Stimulated activated CD4-positive, alpha-beta T cell treated with anti-CD3 and anti-CD28 coated beads, Interleukin-1b, Interleukin-23, amount 100 ng/mL, for 48 hours (primary cell): ENCODE measurements around the gene ASTN2.

Experiments
- DNase-seq: peaks from one replicate; pipeline ENCODE4 v3.0.0-alpha.2; 2020

ASTN2 gene

DNA sequence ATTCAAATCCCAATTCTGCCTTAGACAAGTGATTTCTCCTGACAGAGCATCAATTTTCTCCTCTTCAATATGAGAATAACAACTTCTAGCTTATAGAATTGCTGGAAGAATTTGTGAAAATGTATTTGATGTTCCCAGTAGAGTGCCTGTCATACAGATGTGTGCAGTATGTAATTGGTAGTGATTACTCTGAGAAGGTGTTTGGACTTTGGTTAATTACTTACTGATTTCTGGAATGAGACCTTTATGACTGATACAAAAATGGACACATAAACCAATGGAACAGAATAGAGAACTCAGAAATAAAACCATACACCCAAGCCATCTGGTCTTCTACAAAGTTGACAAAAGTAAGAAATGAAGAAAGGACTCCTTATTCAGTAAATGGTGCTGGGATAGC lies 829.7 kb downstream of the ASTN2 start:
- no peak for DNase-seq

DNA sequence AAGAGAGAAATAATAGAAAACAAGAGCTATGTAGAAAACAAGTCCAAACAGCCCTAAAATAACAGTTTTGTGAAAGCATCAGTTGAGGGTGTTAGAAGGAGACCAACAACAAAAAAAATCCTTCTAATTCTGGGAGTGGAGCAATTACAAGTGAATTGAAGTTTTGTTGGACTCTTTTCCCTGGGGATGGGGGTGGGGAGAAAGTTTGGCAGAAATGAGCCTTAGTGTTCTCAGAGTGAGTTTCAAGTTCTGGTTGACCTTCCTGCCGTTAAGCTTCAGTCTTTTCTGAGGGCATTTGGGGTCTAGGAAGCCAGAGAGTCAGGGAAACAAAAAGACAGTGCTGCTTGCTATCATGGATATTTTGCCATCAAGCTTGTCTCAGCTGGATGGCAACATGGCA lies 834.0 kb downstream of the ASTN2 start:
- no peak for DNase-seq

DNA sequence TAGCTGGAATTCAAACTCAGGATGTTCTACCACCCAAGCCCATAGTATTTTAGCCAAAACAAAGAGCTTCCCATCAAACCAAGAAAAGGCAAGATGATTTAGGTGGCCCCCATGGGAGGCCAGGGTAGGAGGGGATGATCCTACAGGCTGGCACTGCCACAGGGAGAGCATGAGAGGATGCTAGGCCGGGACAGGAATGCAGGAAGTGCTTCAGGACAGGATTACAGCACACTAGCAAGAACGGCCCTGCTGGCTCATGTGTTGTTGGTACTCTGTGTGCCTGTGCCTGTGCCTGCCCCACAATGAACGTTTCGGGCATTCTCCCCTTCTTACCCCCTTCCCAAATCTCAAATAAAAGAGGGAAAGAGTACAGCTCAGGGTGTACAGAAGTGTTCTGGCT lies 838.5 kb downstream of the ASTN2 start:
- DNase-seq: no peak

DNA sequence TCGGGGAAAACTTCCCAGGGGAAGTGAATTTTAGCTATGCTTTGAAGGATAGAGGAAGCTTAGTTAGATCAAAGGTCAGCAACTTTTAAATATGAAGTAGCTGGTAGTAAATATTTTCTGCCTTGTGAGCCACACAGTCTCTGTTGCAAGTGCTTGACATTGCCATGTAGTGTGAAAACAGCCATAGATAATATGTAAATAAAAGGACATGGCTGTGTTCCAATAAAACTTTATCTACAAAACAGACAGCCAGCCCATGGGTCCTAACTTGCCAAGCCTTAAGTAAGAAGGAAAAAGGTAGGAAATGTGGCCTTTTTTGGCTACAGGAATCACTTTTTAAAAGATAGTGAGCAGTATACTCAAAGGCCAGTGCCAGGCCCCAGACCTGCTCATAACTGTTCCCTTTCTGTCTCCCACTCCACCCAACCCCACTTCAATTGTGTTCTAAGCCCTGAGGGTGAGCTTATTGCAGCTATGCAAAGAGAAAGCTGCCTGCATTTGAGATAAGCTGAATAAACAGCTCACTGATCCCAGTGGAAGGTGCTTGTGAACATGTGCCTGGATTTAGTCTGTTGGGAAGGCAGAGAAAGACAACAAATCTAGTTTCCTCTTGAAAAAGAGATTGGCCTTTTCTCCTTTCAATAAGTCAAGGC lies 840.7 kb downstream of the ASTN2 start:
- DNase-seq: no peak

DNA sequence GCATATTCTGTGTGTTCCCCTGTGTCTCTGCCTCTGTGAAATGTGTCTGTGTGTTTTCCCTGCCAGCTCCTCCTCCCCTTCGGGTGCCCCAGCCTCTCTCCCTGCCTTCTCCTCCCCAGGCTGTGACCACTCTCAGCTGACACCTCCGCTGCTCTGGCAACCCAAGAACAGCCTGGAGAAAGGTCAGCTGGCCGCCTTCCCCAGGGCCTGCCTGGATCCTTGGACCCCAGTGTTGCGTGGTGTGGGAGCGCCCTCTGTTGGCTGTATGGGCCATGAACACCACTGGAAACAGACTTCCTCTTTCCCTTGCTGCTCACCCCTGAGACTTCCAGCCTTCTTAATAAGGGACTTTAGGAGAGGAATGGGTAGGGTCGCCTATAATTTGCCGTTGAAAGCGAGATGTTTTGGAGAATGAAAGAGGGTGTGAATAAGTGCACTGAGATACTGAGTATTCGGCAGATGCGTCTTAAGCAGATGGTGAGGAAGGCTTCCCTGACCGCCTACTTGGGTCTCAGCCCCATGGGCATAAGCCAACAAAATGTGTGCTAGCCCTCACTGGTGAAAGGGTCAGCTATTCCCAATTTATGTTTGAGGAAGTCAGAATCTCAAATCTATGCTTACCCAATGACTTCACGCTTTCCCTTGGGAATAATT lies 842.6 kb downstream of the ASTN2 start:
- DNase-seq: peak; percentile 28

DNA sequence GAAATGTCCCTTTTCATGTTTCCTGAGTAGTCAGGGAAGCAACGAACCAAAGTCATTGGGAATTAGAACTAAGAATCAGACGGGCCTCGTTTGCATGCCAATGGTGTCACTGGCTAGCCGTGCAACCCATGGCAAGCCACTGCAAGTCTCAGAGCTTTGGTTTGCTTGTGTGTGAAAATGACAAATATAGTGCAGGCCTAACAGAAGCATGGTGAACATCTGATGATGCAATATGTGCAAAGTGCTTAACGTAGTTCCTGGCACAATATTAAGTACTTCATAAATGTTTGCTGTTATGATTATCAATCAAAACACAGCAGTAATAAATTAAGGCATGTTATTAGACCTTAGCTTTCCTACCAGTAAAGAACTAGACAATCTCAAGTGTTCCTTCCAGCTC lies 845.7 kb downstream of the ASTN2 start:
- DNase-seq: no peak

DNA sequence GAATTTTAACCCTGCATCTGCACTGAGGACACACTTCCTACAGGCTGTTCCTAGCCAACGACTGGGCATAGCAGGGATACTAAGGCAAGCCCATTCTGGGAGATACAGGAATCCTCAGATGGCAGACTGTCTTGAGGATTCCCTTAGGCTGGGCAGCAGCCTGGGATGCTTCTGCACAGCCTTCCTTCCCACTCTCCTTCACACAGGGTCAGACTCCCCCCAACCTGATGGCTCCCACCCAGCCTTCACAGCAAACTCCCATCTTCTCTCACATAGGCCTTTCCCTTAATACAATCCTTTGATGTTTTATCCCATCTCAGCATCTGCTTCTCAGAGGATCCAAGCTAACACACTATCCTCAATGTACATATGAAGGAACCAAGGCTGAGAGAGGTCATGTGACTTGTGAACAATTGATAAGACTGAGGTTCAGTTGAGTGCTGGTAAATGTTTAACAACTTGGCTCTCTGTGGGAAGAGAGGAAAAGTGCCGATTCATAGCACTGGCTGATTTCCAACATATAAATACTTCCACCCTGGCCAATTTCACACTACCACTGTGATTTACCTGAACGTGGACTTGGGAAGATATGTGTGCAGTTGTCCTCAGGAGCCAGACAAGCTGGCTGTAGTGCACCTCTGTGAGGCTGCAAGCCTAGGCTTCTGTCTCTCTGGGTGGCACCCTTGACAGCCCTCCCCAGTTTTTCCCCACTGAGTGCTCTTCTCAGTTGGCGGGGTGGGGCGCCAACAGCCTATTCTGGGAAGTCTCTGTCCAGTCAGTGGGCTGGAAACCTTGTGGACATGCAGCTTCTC lies 848.0 kb downstream of the ASTN2 start:
- no peak for DNase-seq

DNA sequence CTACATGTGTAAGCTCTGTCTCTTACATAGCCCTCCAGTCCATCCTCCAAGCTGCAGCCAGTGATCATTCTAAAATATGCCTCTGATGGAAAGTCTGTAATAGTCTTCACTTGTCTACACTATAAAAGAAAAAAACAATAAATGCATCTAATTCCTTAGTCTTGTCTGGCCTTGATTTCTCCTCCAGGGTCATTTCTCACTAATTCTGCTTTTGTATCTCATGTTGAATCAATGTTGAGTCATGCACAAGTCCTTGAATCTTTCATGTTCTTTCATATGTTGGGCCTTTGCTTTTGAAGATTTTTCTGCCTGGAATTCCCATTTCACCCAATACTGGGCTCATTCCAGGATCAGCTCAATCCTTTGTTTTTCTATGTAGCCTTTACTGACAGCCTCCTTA lies 848.9 kb downstream of the ASTN2 start:
- DNase-seq: no peak

DNA sequence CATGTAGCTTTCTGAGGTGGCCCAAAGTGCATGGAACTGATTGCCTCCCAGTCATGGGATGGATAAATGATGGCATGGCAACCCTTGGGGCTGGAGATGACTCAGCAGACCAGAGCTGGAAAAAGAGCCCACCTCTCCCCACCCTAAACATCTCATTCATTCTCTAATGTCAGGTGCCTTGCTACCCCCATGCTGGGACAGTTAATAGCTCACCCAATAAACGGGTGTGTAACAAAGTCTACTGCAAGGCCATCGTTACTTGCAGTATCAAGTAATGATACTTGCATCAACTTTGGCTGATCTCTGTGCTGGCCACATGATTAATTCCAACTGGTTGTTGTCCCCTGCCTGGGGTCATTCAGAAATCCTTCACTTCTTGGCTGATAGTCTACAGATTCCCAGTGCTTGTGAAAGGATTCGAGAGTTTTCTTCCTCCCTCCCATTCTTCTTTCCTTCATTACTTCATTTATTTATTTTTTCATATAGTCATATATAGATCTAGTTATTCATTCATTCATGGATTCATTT lies 850.5 kb downstream of the ASTN2 start:
- no peak for DNase-seq

DNA sequence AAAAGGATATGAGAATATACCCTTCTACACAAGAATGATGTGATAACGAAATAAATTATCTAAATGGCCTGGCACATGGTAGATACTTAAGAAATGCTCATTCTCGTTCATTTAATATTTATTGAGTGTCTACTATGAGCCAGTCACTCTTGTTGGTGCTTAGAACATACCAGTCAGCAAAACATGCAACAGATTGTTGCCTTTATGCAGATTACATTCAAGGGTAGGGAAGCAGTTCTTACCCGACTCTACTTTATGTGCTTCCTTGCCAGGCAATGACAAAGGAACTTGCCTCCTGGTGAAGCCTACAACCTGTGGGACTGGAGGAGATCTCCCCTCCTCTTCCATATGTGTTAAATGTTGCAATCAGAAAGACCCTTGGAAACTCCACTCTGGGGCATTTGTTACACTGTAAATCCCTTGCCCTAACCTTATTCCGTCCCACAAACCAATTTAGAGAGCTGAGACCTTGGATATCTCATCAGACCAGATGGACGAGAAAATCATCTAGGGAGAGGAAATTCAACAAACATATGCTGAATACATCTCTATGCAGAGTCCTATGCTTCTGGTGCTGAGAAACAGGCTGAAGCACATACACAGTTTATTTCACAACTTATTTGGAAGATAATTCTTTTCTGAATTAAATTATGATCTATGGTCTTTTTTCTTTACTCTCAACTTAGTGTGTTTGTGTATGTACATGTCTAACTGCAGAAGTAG lies 855.9 kb downstream of the ASTN2 start:
- DNase-seq: no peak

DNA sequence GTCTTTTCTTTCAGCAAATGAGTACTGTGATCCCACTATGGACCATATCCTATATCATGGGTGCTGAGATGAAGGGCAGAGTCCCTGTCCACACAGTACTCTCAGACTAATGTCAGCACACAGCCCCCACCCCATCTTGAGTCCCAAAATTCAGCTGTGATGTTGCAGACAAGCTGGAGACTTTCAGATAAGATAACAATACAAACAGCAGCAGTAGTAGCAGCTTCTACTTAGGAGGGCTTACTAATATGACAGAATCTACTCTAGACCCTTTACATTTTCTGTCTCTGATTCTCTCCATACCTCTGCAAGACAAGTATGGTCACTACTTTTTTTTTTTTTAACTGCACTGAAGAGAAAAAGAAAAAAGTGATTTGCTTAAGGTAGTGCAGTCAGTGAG lies 856.8 kb downstream of the ASTN2 start:
- DNase-seq: no peak

DNA sequence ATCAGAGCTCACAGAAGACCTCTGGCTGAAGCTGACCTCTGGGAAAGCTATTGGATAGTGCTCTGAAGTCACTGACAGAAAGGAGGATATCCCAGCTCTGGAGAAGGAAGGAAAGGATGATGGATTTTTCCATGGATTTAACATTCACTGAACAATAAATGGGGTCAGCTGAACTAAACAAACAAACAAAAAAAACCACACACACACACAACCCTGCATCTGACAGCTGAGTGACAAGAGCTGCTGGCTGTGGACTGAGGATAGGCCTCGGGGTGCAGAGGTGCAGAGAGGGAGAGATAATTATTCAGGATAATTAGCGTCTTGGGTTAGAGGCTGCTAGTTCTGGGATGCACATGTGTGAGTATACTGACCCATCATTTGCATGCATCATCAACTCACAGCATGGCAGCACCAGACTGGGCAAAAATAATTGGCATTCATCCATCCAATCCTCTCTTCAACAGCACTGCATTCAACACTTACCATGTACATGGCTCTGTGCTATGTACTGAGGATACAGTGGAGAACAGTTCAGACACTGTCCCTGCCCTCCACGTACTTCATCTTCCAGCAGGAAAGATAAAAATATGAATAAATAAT lies 859.2 kb downstream of the ASTN2 start:
- DNase-seq: no peak

DNA sequence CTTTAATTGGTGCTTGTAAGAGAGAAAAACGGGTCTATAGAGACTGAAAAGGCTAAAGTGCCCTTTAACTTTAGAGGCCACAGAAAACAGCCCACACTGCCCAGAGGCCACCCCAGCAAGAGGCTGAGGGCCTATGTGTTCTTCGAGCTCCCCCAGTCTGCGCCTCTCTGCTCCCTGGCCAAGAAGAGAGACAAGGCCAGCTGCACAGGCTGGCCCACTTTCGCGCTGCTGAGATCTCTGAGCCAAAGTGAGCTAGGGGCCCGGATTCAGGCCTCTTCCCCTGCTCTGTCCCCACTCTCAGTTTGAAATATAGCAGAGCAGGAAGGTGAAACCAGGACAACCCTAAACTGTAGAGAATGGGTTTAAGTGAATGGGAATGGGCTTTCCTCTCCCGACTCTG lies 859.7 kb downstream of the ASTN2 start:
- DNase-seq: no peak

DNA sequence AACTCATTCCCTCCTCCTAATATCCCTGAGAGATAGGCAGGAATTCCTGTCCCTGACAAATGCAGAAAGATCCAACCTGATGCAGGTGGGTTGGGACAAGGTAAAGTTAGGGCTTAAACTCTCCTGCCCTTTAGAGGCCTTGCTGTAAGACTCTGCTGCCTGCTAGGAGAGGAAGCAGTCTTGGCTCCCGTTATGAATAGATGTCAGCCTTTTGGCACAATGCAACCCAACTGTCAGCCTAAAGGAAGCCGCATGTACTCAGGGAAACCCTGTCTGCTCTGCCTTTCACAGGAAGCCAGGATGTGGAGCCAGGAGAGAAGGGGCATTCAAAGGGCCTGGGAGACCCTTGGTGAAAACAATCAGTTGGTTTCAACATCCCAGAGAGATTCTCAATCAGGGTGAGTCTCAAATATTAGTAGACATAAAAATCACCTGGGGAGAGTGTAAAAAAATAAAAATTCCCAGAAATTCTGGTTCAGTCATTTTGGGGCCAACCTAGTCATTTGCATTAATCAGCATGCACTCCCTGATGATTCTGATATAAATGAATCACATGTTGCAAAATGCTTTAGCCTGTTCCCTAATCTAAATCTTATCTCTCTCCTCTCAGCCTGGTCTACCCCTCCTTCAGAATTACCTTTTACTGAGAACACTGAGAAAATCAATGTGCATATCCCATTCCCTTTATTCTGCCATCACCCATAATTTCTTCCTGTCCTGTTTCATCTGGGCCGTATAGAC lies 864.0 kb downstream of the ASTN2 start:
- no peak for DNase-seq

DNA sequence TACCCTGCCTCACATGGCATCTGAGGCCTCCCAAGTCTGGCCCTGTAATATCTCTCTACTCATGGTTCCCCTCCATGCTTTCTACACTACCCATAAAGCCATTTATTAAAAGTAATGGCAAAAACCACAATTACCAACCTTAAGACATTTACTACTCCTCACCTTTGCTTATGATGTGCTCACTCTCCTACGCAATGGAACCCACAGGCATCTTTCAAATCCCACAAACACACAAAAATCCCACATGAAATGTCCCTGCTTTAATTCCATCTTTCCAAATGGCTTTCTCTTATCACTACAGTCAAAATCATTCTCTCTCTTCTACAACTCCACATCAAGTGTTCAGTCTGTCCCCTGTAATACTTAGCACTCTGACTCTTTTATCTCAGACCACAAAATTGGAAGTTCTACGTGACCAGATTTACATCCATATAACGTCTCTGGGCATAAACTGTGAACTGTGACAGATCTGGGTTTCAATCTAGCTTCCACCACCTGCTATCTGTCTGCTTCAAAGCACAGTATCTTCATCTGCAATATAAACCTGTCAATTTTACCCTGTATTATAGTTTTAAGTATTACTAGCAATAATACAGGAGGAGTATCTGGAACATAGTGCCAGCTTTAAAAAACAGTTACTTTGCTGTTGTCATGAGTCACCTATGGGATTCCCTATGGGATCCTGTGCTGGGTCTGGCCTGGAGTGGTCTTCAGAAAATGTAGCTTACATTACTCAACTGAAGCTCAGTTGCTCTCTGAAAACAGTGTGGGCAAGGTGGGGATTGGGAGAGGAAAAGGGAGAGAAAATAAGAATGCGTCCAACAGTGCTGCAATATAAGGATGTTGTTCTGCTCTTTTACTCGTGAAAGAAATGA lies 864.8 kb downstream of the ASTN2 start:
- no peak for DNase-seq

DNA sequence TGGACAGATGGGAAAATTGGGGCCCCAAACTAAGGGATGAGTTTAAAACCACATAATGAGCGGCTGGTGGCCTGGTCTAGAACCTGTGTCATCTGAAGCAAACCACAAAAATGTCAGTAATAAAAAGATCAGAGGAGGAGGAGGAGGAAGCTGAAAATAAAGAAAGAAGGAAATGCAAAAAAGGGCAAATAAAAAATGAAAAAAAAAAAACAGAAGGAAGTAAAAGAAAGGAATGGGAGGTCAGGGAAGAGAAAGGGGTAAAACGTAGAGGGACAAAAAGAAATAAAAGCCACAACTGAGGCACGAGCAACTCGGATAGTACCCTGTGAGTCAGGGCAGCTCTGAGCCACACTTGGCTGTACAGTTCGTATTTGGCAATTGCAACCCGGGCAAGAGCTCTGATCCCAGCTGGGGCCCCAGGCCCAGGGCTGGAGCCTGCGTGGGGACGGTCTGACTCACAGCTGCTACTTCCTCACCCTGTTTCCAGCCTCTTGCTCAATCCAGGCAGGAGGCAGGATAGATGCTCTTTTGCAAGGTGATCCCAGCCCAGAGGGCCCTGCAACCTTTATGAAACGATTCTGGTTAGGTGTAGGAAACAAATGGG lies 865.7 kb downstream of the ASTN2 start:
- DNase-seq: no peak

DNA sequence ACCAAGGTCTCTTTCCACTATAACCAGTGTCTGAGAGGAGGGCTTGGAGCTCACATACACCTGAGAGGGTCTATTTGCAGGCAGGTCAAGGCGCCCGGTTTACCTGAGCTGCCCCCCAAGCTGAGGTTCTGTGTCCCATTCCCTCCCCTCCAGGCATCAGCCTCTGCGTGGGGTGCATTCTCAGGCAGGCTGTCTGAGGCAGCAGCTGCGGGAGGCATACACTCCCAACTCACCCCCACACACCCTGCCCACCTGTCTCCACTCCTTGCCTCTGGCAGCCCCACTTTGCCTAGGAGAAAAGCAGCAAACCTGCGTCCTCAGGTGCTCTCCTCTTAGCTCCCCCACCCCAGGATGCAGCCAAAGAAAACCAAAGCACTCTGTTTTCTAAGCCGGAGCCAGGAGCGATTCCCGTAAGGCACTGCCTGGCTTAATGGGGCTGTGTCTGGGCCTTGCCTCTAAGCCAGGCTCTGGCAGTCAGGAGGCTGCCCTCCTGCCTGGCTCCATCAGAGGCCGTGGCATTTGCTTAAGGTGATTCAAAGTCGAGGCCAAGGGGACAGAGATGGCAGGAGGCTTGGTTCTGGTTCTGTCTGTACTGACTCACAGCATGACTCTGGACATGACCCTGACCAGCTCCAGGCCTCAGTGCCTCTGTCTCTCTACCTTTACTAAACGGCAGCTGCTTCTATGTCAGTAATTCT lies 867.0 kb downstream of the ASTN2 start:
- no peak for DNase-seq

DNA sequence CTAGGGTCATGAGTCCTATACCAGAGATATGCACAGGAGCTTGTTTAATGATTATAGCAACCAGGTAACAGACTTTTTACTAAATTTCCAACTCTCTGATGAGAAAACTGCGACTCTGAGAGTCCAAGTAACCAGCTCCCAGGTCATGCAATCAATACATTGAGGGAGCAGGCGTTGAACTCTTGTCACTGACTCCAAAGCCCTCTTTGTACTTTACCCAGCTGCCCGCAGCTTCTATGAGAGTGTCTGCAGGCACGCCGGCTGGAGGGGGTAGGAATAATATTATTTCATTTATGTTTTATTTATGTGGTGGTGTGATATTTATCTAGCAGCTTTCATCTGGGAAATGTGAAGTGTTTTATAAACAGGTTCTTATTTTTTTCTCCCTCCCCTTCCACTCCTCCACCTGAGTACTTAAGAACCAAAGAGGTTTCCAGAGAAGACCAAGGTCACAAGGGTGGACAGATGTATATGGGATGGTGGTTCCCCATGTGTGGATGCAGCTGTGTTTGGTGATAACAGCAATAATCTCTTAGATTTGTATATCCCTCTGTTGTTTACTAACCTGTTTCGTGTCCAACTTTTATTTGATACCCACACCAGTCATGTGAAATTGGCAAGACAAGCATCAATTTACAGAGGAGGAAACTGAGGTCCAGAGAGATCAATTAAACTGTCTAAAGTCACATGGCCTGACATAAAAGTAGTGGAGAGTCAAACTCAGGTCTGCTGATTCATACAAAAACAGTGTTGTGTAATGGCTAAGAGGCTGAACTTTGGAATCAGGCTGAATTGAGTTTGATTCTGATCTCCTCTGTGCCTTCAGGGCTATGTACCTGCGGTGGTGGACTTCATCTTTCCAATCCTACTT lies 867.9 kb downstream of the ASTN2 start:
- DNase-seq: no peak

DNA sequence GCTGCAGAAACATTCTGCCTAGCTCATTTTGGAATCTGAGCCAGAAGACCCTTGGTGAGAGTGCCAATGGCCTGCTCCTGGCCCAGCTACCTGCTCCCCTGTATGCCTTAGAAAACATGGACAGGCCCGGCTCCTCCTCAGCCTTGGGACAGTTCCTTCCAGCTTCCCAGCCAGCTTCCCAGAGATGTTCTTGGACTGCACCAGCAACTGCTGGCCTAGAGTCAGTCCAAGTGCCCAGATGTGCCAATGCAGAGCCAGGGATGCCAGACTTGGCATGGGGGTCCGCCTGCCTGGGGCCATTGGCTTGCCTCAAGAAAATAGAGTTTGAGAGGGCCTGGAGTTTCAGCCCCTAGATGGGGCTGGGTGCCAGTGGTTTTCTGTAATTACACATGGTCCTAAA lies 870.0 kb downstream of the ASTN2 start:
- no peak for DNase-seq
